Thyroid gland (tissue), 4 donors: Measurements from ENCODE around the gene RAP1GAP. TPM values are rescaled to one million over a fixed set of nuclear protein-coding genes. Genes with fewer than 3 reads are reported as not detected.

Experiments
- DNase-seq, 2 donors: peaks; one replicate each; pipeline ENCODE4 v3.0.0-alpha.2; 2019
- H3K27ac ChIP-seq, 3 donors: fragments of 200-600 bp; sonication (generic); 1 replicate in 2 of 3; 2 replicates in 1 of 3; pipeline ENCODE4 v1.5.1; 2016 to 2019; ENCODE audit warnings: mild to moderate bottlenecking in 1 of 3, moderate library complexity in 1 of 3
- H3K27me3 ChIP-seq: fragments of 200-600 bp; sonication (generic); one replicate; pipeline ENCODE4 v1.5.1; 2019
- H3K36me3 ChIP-seq, 2 donors: fragments of 200-600 bp; sonication (generic); one replicate each; pipeline ENCODE4 v1.5.1; 2016 to 2019
- H3K4me1 ChIP-seq, 2 donors: fragments of 200-600 bp; sonication (generic); one replicate each; pipeline ENCODE4 v1.5.1; 2017 to 2019
- H3K4me3 ChIP-seq, 3 donors: fragments of 200-600 bp; sonication (generic); replicated peaks in 1 of 3; 1 replicate in 2 of 3; 2 replicates in 1 of 3; pipeline ENCODE4 v1.5.1; 2016; ENCODE audit warnings: mild to moderate bottlenecking in 1 of 3
- H3K9me3 ChIP-seq: fragments of 200-600 bp; sonication (generic); one replicate; pipeline ENCODE4 v1.5.1; 2017
- CTCF ChIP-seq, 6 experiments: fragments of 200-600 bp in 3 of 6; fragments of 450-650 bp in 3 of 6; sonication (generic) in 3 of 6; IDR thresholded peaks; one replicate each; pipeline ENCODE4 v1.5.1; 2016 to 2019; ENCODE audit warnings: antibody characterized with exemption in 6 of 6, mild to moderate bottlenecking in 2 of 6, inconsistent platforms in 1 of 6, moderate library complexity in 1 of 6
- POLR2A ChIP-seq, 2 donors: fragments of 450-650 bp; IDR thresholded peaks; one replicate each; pipeline ENCODE4 v1.6.1; 2017; ENCODE audit warnings: antibody characterized with exemption in 2 of 2, mild to moderate bottlenecking in 2 of 2, moderate library complexity in 1 of 2
- WGBS, 2 donors: methylation state at CpG; one replicate each; pipeline ENCODE4 v1.1.5; 2017; 5-methylcytosine and 5-hydroxymethylcytosine counted together
- intact Hi-C: fragments of 100-400 bp; cut with DNase I; formaldehyde crosslinking; loops from one replicate; pipeline ENCODE4 v1.15.1; 2023
- total RNA-seq, 4 donors: library from RNA; depleted of rRNA; stranded (reverse); fragments of >200 nt; gene quantifications; one replicate each; pipeline ENCODE4 v1.2.3, GENCODE V29; 2016

RAP1GAP gene
- total RNA-seq, 4 donors from 2014 or later = 256 to 588 (median 506) TPM

GRCh38 chr1:21563971-21564370 is 105.2 kb downstream of the RAP1GAP start:
- H3K27ac ChIP-seq = no peak overlapping the region
- 72 to 79% methylated on average over 8 to 10 of the region's 17 CpGs for WGBS, 2 donors
- H3K36me3 ChIP-seq = no peaks in the 10 kb centered on the region
- H3K4me3 ChIP-seq = no peak overlapping the region
- H3K9me3 ChIP-seq = no peaks in the 10 kb centered on the region
- no peak for DNase-seq
- no peaks in the 10 kb centered on the region for H3K27me3 ChIP-seq
- TF ChIP-seq CTCF (IDR thresholded peaks at IDR 0.05) (no peak), POLR2A (IDR thresholded peaks at IDR 0.05) (no peak)
- intact Hi-C loops = loop anchor here (10.0 kb wide), 1 partner anchor 189 kb away; no protein-coding TSS in a partner anchor
- no peaks in the 10 kb centered on the region for H3K4me1 ChIP-seq

- Histone ChIP-seq H3K27me3 (no peaks in the 10 kb centered on the region), H3K36me3 (no peaks in the 10 kb centered on the region), H3K4me1 (no peaks in the 10 kb centered on the region), H3K9me3 (no peaks in the 10 kb centered on the region), H3K4me3 (no peak overlapping the region), H3K27ac (no peak overlapping the region)
- WGBS, 2 donors = 96% methylated on average over 9 of the region's 15 CpGs; no CpG with 5 or more reads in 1 of the 2 donors
- TF ChIP-seq CTCF (IDR thresholded peaks at IDR 0.05) = no peak
- no peak for TF ChIP-seq POLR2A (IDR thresholded peaks at IDR 0.05)
- DNase-seq = no peak
- intact Hi-C loops = loop anchor here (10.0 kb wide), 1 partner anchor 188 kb away; no protein-coding TSS in a partner anchor
Observed at GRCh38 chr1:21562896-21563295, 106.3 kb downstream of the RAP1GAP start.

DNA sequence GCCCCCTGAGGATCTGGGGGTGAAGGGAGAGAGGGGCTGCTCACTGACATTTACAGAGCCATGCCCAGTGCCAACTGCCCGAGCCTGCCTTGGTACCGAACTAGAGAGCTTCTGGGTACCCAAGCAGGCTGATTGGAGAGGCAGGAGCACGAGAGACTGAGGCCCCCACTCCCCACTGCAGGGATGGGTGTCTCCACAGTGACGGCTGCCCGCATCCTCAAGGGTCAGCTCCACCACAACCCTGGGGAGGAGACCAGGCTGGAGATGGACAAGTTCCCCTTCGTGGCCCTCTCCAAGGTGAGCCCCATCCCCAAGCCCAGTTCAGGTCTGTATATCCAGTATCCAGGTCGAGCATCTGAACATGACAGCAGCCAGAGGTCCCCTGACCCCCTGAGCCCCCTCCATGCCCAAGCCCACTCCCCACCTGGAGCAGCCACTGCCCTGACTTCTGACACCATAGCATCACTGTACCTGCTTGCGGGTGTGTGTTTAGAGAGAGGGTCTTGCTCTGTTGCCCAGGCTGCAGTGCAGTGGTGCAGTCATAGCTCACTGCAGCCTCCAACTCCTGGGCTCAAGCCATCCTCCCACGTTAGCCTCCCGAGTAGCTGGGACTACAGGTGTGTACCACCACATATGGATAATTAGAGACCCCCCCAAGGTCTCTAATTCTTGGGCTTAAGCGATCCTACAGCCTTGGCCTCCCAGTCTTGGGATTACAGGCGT is 108.1 kb downstream of the RAP1GAP start:
- no peak for DNase-seq
- H3K27me3 ChIP-seq = no peaks in the 10 kb centered on the region
- WGBS, 2 donors = 92% methylated on average over 5 to 10 of the region's 12 CpGs
- no peaks in the 10 kb centered on the region for H3K4me1 ChIP-seq
- H3K27ac ChIP-seq = no peak overlapping the region
- no peaks in the 10 kb centered on the region for H3K36me3 ChIP-seq
- H3K4me3 ChIP-seq = no peak overlapping the region
- intact Hi-C loops = loop anchor here (10.0 kb wide), 1 partner anchor 186 kb away; no protein-coding TSS in a partner anchor
- TF ChIP-seq CTCF (IDR thresholded peaks at IDR 0.05) = no peak
- TF ChIP-seq POLR2A (IDR thresholded peaks at IDR 0.05) = no peak
- H3K9me3 ChIP-seq = no peaks in the 10 kb centered on the region

DNA sequence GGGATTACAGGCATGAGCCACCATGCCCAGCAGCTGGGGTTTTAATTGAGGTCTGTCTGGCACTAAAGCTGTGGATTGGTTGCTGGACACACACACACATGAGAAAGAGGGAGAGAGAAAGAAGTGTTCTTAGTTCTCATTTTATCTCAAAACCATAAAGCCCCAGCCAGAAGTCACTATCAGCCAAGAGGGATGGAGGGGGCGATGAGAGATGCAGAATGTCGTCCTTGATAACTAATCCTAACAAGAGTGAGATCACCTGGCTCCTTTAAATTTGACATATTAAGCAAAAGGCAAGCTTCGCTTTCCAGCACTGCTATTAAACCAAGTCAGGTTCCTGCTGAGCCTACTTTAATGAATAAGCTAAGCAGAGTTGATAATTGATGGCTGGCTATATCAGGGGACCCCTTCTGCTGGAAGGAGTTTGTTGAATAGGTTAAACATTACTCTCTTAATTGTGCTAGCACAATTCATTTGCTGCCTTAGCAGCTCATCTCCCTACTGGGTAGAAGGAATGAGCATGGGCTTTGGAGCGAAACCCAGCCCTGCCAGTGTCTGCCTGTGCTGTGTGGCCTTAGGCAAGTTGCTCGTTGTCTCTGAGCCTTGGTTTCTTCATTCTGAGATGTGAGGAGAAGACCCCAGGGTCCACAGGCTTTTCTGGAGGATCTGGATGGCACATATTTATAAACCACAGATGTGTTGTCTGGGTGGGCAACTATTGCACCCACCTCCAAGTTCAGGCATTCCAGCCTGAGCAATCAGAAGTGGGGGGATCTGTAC is 109.2 kb downstream of the RAP1GAP start:
- DNase-seq = no peak
- H3K27ac ChIP-seq = no peak overlapping the region
- 93 to 96% methylated on average over 5 of the region's 5 CpGs for WGBS, 2 donors
- H3K36me3 ChIP-seq = no peaks in the 10 kb centered on the region
- intact Hi-C loops = loop anchor here (10.0 kb wide), 1 partner anchor 185 kb away; no protein-coding TSS in a partner anchor
- H3K27me3 ChIP-seq = no peaks in the 10 kb centered on the region
- H3K9me3 ChIP-seq = no peaks in the 10 kb centered on the region
- no peak overlapping the region for H3K4me3 ChIP-seq
- no peaks in the 10 kb centered on the region for H3K4me1 ChIP-seq
- no peak for TF ChIP-seq CTCF (IDR thresholded peaks at IDR 0.05)
- TF ChIP-seq POLR2A (IDR thresholded peaks at IDR 0.05) = no peak
